ENCODE data around the gene CTDSPL.

The CTDSPL gene

GRCh38 chr3:37945807-37946530 is 84.3 kb downstream of the CTDSPL start:
- DNase-seq = no peak

GRCh38 chr3:37946531-37946889 is 84.8 kb downstream of the CTDSPL start:
- no peak for DNase-seq

- DNase-seq = no peak
These were observed 88.2 kb downstream of the CTDSPL start for GRCh38 chr3:37949866-37950265.

- DNase-seq = no peak
These were observed 90.9 kb downstream of the CTDSPL start for GRCh38 chr3:37952564-37952963.

- DNase-seq = no peak
These were observed 91.5 kb downstream of the CTDSPL start for GRCh38 chr3:37953226-37953625.

- DNase-seq = no peak
These were observed 92.2 kb downstream of the CTDSPL start for GRCh38 chr3:37953707-37954394.

GRCh38 chr3:37954881-37955280 is 93.2 kb downstream of the CTDSPL start:
- no peak for DNase-seq

GRCh38 chr3:37955918-37956707 is 94.4 kb downstream of the CTDSPL start:
- DNase-seq = no peak

GRCh38 chr3:37956723-37957538 is 95.3 kb downstream of the CTDSPL start:
- DNase-seq = no peak

GRCh38 chr3:37957539-37957936 is 95.9 kb downstream of the CTDSPL start:
- DNase-seq = no peak

- no peak for DNase-seq
These were observed 100.1 kb downstream of the CTDSPL start for GRCh38 chr3:37961622-37962431.

GRCh38 chr3:37963016-37963415 is 101.3 kb downstream of the CTDSPL start:
- no peak for DNase-seq

GRCh38 chr3:37963635-37964034 is 102.0 kb downstream of the CTDSPL start:
- DNase-seq = no peak

GRCh38 chr3:37964146-37964545 is 102.5 kb downstream of the CTDSPL start:
- no peak for DNase-seq

GRCh38 chr3:37964716-37965115 is 103.0 kb downstream of the CTDSPL start:
- DNase-seq = no peak

- peak; percentile 39 for DNase-seq
These were observed 105.7 kb downstream of the CTDSPL start for GRCh38 chr3:37967260-37967881.

GRCh38 chr3:37968199-37968598 is 106.5 kb downstream of the CTDSPL start:
- no peak for DNase-seq

- no peak for DNase-seq
These were observed 107.3 kb downstream of the CTDSPL start for GRCh38 chr3:37968813-37969595.

- DNase-seq = no peak
These were observed 108.0 kb downstream of the CTDSPL start for GRCh38 chr3:37969596-37970100.

GRCh38 chr3:37970802-37971201 is 109.1 kb downstream of the CTDSPL start:
- DNase-seq = no peak

GRCh38 chr3:37971467-37971866 is 109.8 kb downstream of the CTDSPL start:
- no peak for DNase-seq
